Activated CD8-positive, alpha-beta T cell treated with anti-CD3 and anti-CD28 coated beads, Interleukin-2, amount 10 ng/mL, durations not matched to agents 7 days and 5 days (primary cell): ENCODE results near the gene MOCS2. TPM values are rescaled to one million over a fixed set of nuclear protein-coding genes. Genes with fewer than 3 reads are reported as not detected.
A peak's percentile ranks its signal among the peaks of the same experiment; 100 is the strongest.

ENCODE experiments used
- ATAC-seq: fragments of 150-1000 bp; cut with Tn5 transposase; one replicate; pipeline ENCODE4 v1.10.0; 2021; ENCODE audit warnings: moderate library complexity
- CTCF ChIA-PET: fragments of 350-600 bp; sonication (Branson Sonifier 250); formaldehyde crosslinking; loops from one replicate; lab custom pipeline; 2021; ENCODE audit warnings: antibody characterized with exemption; lab: Charles Lee
- POLR2A ChIA-PET: fragments of 350-600 bp; sonication (Branson Sonifier 250); formaldehyde crosslinking; loops from one replicate; lab custom pipeline; 2021; ENCODE audit warnings: antibody characterized with exemption; lab: Charles Lee
- DNase-seq: peaks from one replicate; pipeline ENCODE4 v3.0.0-alpha.2; 2020
- H3K27ac Mint-ChIP-seq: one replicate; pipeline ENCODE4 v1.8.0; 2021; ENCODE audit warnings: mild to moderate bottlenecking, mixed read lengths
- H3K27me3 Mint-ChIP-seq: one replicate; pipeline ENCODE4 v1.8.0; 2021; ENCODE audit warnings: low read depth, mixed read lengths
- H3K36me3 Mint-ChIP-seq: one replicate; pipeline ENCODE4 v1.8.0; 2021; ENCODE audit warnings: low read depth, mixed read lengths
- H3K4me1 Mint-ChIP-seq: one replicate; pipeline ENCODE4 v1.8.0; 2021; ENCODE audit warnings: low read depth, mixed read lengths
- H3K4me3 Mint-ChIP-seq: one replicate; pipeline ENCODE4 v1.8.0; 2021; ENCODE audit warnings: mild to moderate bottlenecking, mixed read lengths
- H3K9me3 Mint-ChIP-seq: one replicate; pipeline ENCODE4 v1.8.0; 2022; ENCODE audit warnings: mixed read lengths; ENCODE audit not compliant: insufficient read depth
- total RNA-seq, 2 experiments: library from RNA; stranded (reverse); gene quantifications; one replicate each; pipeline ENCODE4 v1.2.3, GENCODE V29; 2021

MOCS2 gene
- total RNA-seq = 10 to 100 TPM; 30.7 TPM

GRCh38 chr5:53109443-53110127 lies at the start of gene MOCS2:
MOCS2 (minus strand) TSS chr5:53109757; CDS start chr5:53107174, 2,583 bp downstream.
- H3K9me3 Mint-ChIP-seq = no peaks in the 10 kb centered on the region
- ChIA-PET CTCF (interaction anchor here (0.8 to 15.9 kb wide), 6 partner anchors 11 to 164 kb away, joined by 3 to 282 read pairs (median 4); no protein-coding TSS in a partner anchor), POLR2A (interaction anchor here (0.7 to 1.4 kb wide), 4 partner anchors 13 to 1125 kb away, joined by 3 read pairs; no protein-coding TSS in a partner anchor)
- peak within 1 kb of the TSS; percentile 87 for H3K27ac Mint-ChIP-seq
- peaks cover 42% of the 10 kb centered on the region for H3K4me1 Mint-ChIP-seq
- peaks cover 28% of the 10 kb centered on the region for H3K36me3 Mint-ChIP-seq
- DNase-seq = peak; percentile 92
- no peaks in the 10 kb centered on the region for H3K27me3 Mint-ChIP-seq
- ATAC-seq = peak; percentile 99
- peak within 1 kb of the TSS; percentile 93 for H3K4me3 Mint-ChIP-seq

GRCh38 chr5:53151713-53152458 lies 42.3 kb upstream of the MOCS2 start:
- ATAC-seq (no peak), DNase-seq (no peak)
- Mint-ChIP-seq H3K27ac (no peak overlapping the region), H3K9me3 (no peaks in the 10 kb centered on the region), H3K4me3 (no peak overlapping the region), H3K4me1 (no peaks in the 10 kb centered on the region), H3K36me3 (no peaks in the 10 kb centered on the region), H3K27me3 (peaks cover 5% of the 10 kb centered on the region)
- POLR2A ChIA-PET = no interaction called here
- CTCF ChIA-PET = no interaction called here

GRCh38 chr5:53133020-53133419 lies 23.5 kb upstream of the MOCS2 start:
- POLR2A ChIA-PET = no interaction called here
- Mint-ChIP-seq H3K4me3 (no peak overlapping the region), H3K9me3 (no peaks in the 10 kb centered on the region), H3K27ac (no peak overlapping the region), H3K4me1 (no peaks in the 10 kb centered on the region), H3K36me3 (no peaks in the 10 kb centered on the region), H3K27me3 (peaks cover 2% of the 10 kb centered on the region)
- ATAC-seq (no peak), DNase-seq (no peak)
- CTCF ChIA-PET = interaction anchor here (0.7 to 2.3 kb wide), 2 partner anchors 10 to 37 kb away, joined by 3 to 6 read pairs; no protein-coding TSS in a partner anchor

- Mint-ChIP-seq H3K4me3 (no peak overlapping the region), H3K9me3 (no peaks in the 10 kb centered on the region), H3K36me3 (no peaks in the 10 kb centered on the region), H3K27ac (no peak overlapping the region), H3K27me3 (peaks cover 2% of the 10 kb centered on the region), H3K4me1 (no peaks in the 10 kb centered on the region)
- no peak for DNase-seq
- ATAC-seq = no peak
- ChIA-PET POLR2A (no interaction called here), CTCF (no interaction called here)
These were observed 20.7 kb upstream of the MOCS2 start for GRCh38 chr5:53130266-53130665.

- H3K27ac Mint-ChIP-seq = no peak overlapping the region
- H3K4me1 Mint-ChIP-seq = no peaks in the 10 kb centered on the region
- ChIA-PET POLR2A (no interaction called here), CTCF (no interaction called here)
- H3K36me3 Mint-ChIP-seq = no peaks in the 10 kb centered on the region
- H3K9me3 Mint-ChIP-seq = no peaks in the 10 kb centered on the region
- ATAC-seq = no peak
- H3K4me3 Mint-ChIP-seq = no peak overlapping the region
- no peak for DNase-seq
- H3K27me3 Mint-ChIP-seq = peaks cover 2% of the 10 kb centered on the region
These were observed 18.9 kb upstream of the MOCS2 start for GRCh38 chr5:53128481-53128880.

GRCh38 chr5:53127107-53127506 lies 17.6 kb upstream of the MOCS2 start:
- H3K27me3 Mint-ChIP-seq = peaks cover 1% of the 10 kb centered on the region
- POLR2A ChIA-PET = no interaction called here
- H3K9me3 Mint-ChIP-seq = no peaks in the 10 kb centered on the region
- ATAC-seq = no peak
- H3K4me1 Mint-ChIP-seq = no peaks in the 10 kb centered on the region
- no peak overlapping the region for H3K4me3 Mint-ChIP-seq
- CTCF ChIA-PET = no interaction called here
- no peak overlapping the region for H3K27ac Mint-ChIP-seq
- DNase-seq = no peak
- H3K36me3 Mint-ChIP-seq = no peaks in the 10 kb centered on the region

- ATAC-seq = no peak
- ChIA-PET POLR2A (no interaction called here), CTCF (no interaction called here)
- no peak overlapping the region for H3K4me3 Mint-ChIP-seq
- no peaks in the 10 kb centered on the region for H3K36me3 Mint-ChIP-seq
- H3K9me3 Mint-ChIP-seq = no peaks in the 10 kb centered on the region
- no peaks in the 10 kb centered on the region for H3K4me1 Mint-ChIP-seq
- no peaks in the 10 kb centered on the region for H3K27me3 Mint-ChIP-seq
- no peak for DNase-seq
- H3K27ac Mint-ChIP-seq = no peak overlapping the region
These were observed 17.0 kb upstream of the MOCS2 start for GRCh38 chr5:53126521-53126920.

- ATAC-seq = no peak
- DNase-seq = no peak
- no peak overlapping the region for H3K27ac Mint-ChIP-seq
- H3K9me3 Mint-ChIP-seq = no peaks in the 10 kb centered on the region
- H3K4me3 Mint-ChIP-seq = no peak overlapping the region
- no peaks in the 10 kb centered on the region for H3K36me3 Mint-ChIP-seq
- peaks cover 3% of the 10 kb centered on the region for H3K27me3 Mint-ChIP-seq
- ChIA-PET POLR2A (interaction anchor here (0.7 kb wide), 1 partner anchor 71 kb away, joined by 3 read pairs; no protein-coding TSS in a partner anchor), CTCF (interaction anchor here (0.9 to 1.4 kb wide), 4 partner anchors 9 to 175 kb away, joined by 3 to 6 read pairs (median 5); partner anchors contain the start of gene MOCS2)
- no peaks in the 10 kb centered on the region for H3K4me1 Mint-ChIP-seq
These were observed 14.1 kb upstream of the MOCS2 start for GRCh38 chr5:53123702-53124101.

- DNase-seq = no peak
- Mint-ChIP-seq H3K27ac (no peak overlapping the region), H3K36me3 (no peaks in the 10 kb centered on the region), H3K4me3 (no peak overlapping the region), H3K9me3 (no peaks in the 10 kb centered on the region), H3K27me3 (peaks cover 3% of the 10 kb centered on the region), H3K4me1 (no peaks in the 10 kb centered on the region)
- ChIA-PET POLR2A (no interaction called here), CTCF (interaction anchor here (1.9 kb wide), 1 partner anchor 172 kb away, joined by 7 read pairs; no protein-coding TSS in a partner anchor)
- no peak for ATAC-seq
These were observed 10.6 kb upstream of the MOCS2 start for GRCh38 chr5:53120165-53120564.

GRCh38 chr5:53118879-53119278 lies 9.3 kb upstream of the MOCS2 start:
- POLR2A ChIA-PET = interaction anchor here (1.0 kb wide), 1 partner anchor 14 kb away, joined by 3 read pairs; no protein-coding TSS in a partner anchor
- H3K27ac Mint-ChIP-seq = no peak overlapping the region
- H3K27me3 Mint-ChIP-seq = peaks cover 3% of the 10 kb centered on the region
- CTCF ChIA-PET = interaction anchor here (1.4 kb wide), 1 partner anchor 80 kb away, joined by 3 read pairs; no protein-coding TSS in a partner anchor
- H3K9me3 Mint-ChIP-seq = no peaks in the 10 kb centered on the region
- H3K4me3 Mint-ChIP-seq = no peak overlapping the region
- peaks cover 2% of the 10 kb centered on the region for H3K4me1 Mint-ChIP-seq
- DNase-seq (no peak), ATAC-seq (no peak)
- H3K36me3 Mint-ChIP-seq = no peaks in the 10 kb centered on the region

- CTCF ChIA-PET = interaction anchor here (1.6 kb wide), 1 partner anchor 168 kb away, joined by 3 read pairs; no protein-coding TSS in a partner anchor
- Mint-ChIP-seq H3K27me3 (peaks cover 3% of the 10 kb centered on the region), H3K4me1 (peaks cover 2% of the 10 kb centered on the region), H3K27ac (no peak overlapping the region), H3K36me3 (no peaks in the 10 kb centered on the region), H3K4me3 (no peak overlapping the region), H3K9me3 (no peaks in the 10 kb centered on the region)
- POLR2A ChIA-PET = no interaction called here
- ATAC-seq = no peak
- DNase-seq = no peak
These were observed 7.0 kb upstream of the MOCS2 start for GRCh38 chr5:53116597-53116996.

- H3K27me3 Mint-ChIP-seq = no peaks in the 10 kb centered on the region
- DNase-seq (no peak), ATAC-seq (no peak)
- ChIA-PET POLR2A (no interaction called here), CTCF (interaction anchor here (0.7 to 1.8 kb wide), 5 partner anchors 9 to 406 kb away, joined by 3 to 7 read pairs (median 5); no protein-coding TSS in a partner anchor)
- peaks cover 11% of the 10 kb centered on the region for H3K4me1 Mint-ChIP-seq
- H3K36me3 Mint-ChIP-seq = peaks cover 1% of the 10 kb centered on the region
- H3K9me3 Mint-ChIP-seq = no peaks in the 10 kb centered on the region
- H3K4me3 Mint-ChIP-seq = no peak overlapping the region
- H3K27ac Mint-ChIP-seq = no peak overlapping the region
These were observed 5.4 kb upstream of the MOCS2 start for GRCh38 chr5:53114988-53115387.
